Measurements from ENCODE around the gene OR7G3.

Gene OR7G3

GRCh38 chr19:9126900-9127405 lies at the start of gene OR7G3:
Gene OR7G3, minus strand, starts transcription at chr19:9126950. Its CDS starts 0 bp downstream, at chr19:9126950.
- no peak for DNase-seq (ENCODE audit: low read depth in 2 of 2)

GRCh38 chr19:9175326-9175725 lies 48.6 kb upstream of the OR7G3 start:
- DNase-seq (ENCODE audit: low read depth in 2 of 2): no peak

- no peak for DNase-seq (ENCODE audit: low read depth in 2 of 2)
Measured at GRCh38 chr19:9171393-9171991, 44.7 kb upstream of the OR7G3 start.

- DNase-seq (ENCODE audit: low read depth in 2 of 2): no peak
Measured at GRCh38 chr19:9166846-9167245, 40.1 kb upstream of the OR7G3 start.

GRCh38 chr19:9165261-9165660 lies 38.5 kb upstream of the OR7G3 start:
- DNase-seq (ENCODE audit: low read depth in 2 of 2): no peak

- DNase-seq (ENCODE audit: low read depth in 2 of 2): no peak
Measured at GRCh38 chr19:9161427-9161826, 34.7 kb upstream of the OR7G3 start.

GRCh38 chr19:9159891-9160290 lies 33.1 kb upstream of the OR7G3 start:
- DNase-seq (ENCODE audit: low read depth in 2 of 2): no peak

- no peak for DNase-seq (ENCODE audit: low read depth in 2 of 2)
Measured at GRCh38 chr19:9156304-9156703, 29.6 kb upstream of the OR7G3 start.

GRCh38 chr19:9155591-9155990 lies 28.8 kb upstream of the OR7G3 start:
- DNase-seq (ENCODE audit: low read depth in 2 of 2): no peak

GRCh38 chr19:9151367-9151766 lies 24.6 kb upstream of the OR7G3 start:
- no peak for DNase-seq (ENCODE audit: low read depth in 2 of 2)

GRCh38 chr19:9150650-9151049 lies 23.9 kb upstream of the OR7G3 start:
- DNase-seq (ENCODE audit: low read depth in 2 of 2): no peak

- DNase-seq (ENCODE audit: low read depth in 2 of 2): no peak
Measured at GRCh38 chr19:9149997-9150396, 23.2 kb upstream of the OR7G3 start.

- no peak for DNase-seq (ENCODE audit: low read depth in 2 of 2)
Measured at GRCh38 chr19:9148697-9149096, 21.9 kb upstream of the OR7G3 start.

- DNase-seq (ENCODE audit: low read depth in 2 of 2): no peak
Measured at GRCh38 chr19:9146882-9147281, 20.1 kb upstream of the OR7G3 start.

GRCh38 chr19:9144920-9145319 lies 18.2 kb upstream of the OR7G3 start:
- no peak for DNase-seq (ENCODE audit: low read depth in 2 of 2)

GRCh38 chr19:9140159-9140874 lies 13.6 kb upstream of the OR7G3 start, which contains the start of gene ZNF317:
Gene ZNF317, plus strand, starts transcription at chr19:9140397. Its CDS starts 15,620 bp downstream, at chr19:9156017.
- DNase-seq (ENCODE audit: low read depth in 2 of 2): peak; percentile 80 to 83

- DNase-seq (ENCODE audit: low read depth in 2 of 2): no peak
Measured at GRCh38 chr19:9139609-9140158, 12.9 kb upstream of the OR7G3 start.

GRCh38 chr19:9132422-9132821 lies 5.7 kb upstream of the OR7G3 start:
- no peak for DNase-seq (ENCODE audit: low read depth in 2 of 2)

GRCh38 chr19:9130965-9131364 lies 4.2 kb upstream of the OR7G3 start:
- DNase-seq (ENCODE audit: low read depth in 2 of 2): no peak

- DNase-seq (ENCODE audit: low read depth in 2 of 2): no peak
Measured at GRCh38 chr19:9128171-9128570, 1.4 kb upstream of the OR7G3 start.

GRCh38 chr19:9116547-9116946 lies 10.2 kb downstream of the OR7G3 start:
- no peak for DNase-seq (ENCODE audit: low read depth in 2 of 2)

GRCh38 chr19:9115307-9115813 lies 11.4 kb downstream of the OR7G3 start, which contains the start of gene OR7G1:
Gene OR7G1, minus strand, starts transcription at chr19:9115763. Its CDS starts 0 bp downstream, at chr19:9115763.
- no peak for DNase-seq (ENCODE audit: low read depth in 2 of 2)

- no peak for DNase-seq (ENCODE audit: low read depth in 2 of 2)
Measured at GRCh38 chr19:9109959-9110358, 16.8 kb downstream of the OR7G3 start.

Measured in activated CD4-positive, alpha-beta T cell treated with anti-CD3 and anti-CD28 coated beads for 24 hours (primary cell).